ENCODE results near the gene ZNF138.

ZNF138 gene

GRCh38 chr7:64869912-64870562 lies 75.8 kb downstream of the ZNF138 start:
- Histone ChIP-seq H3K9me3 (replicated peaks; ENCODE audit: low read length) (peaks cover 3% of the 10 kb centered on the region), H3K9ac (ENCODE audit: low read depth, low read length) (no peak overlapping the region), H3K27me3 (ENCODE audit: control insufficient read depth, insufficient read depth, low read length) (no peaks in the 10 kb centered on the region), H3K36me3 (ENCODE audit: insufficient read depth, low read length) (no peaks in the 10 kb centered on the region), H3K4me2 (ENCODE audit: low read length) (no peak overlapping the region), H3K4me3 (ENCODE audit: low read length) (no peak overlapping the region), H3K4me1 (ENCODE audit: control insufficient read depth, insufficient read depth, low read length) (no peaks in the 10 kb centered on the region)

GRCh38 chr7:64870656-64871055 lies 76.4 kb downstream of the ZNF138 start:
- Histone ChIP-seq H3K4me1 (ENCODE audit: control insufficient read depth, insufficient read depth, low read length) (no peaks in the 10 kb centered on the region), H3K27me3 (ENCODE audit: control insufficient read depth, insufficient read depth, low read length) (no peaks in the 10 kb centered on the region), H3K4me3 (ENCODE audit: low read length) (no peak overlapping the region), H3K9me3 (replicated peaks; ENCODE audit: low read length) (peaks cover 3% of the 10 kb centered on the region), H3K9ac (ENCODE audit: low read depth, low read length) (no peak overlapping the region), H3K36me3 (ENCODE audit: insufficient read depth, low read length) (no peaks in the 10 kb centered on the region), H3K4me2 (ENCODE audit: low read length) (no peak overlapping the region)

- H3K9me3 ChIP-seq (replicated peaks; ENCODE audit: low read length), result peaks cover 3% of the 10 kb centered on the region
- no peak overlapping the region for H3K4me3 ChIP-seq (ENCODE audit: low read length)
- H3K9ac ChIP-seq (ENCODE audit: low read depth, low read length), result no peak overlapping the region
- no peaks in the 10 kb centered on the region for H3K4me1 ChIP-seq (ENCODE audit: control insufficient read depth, insufficient read depth, low read length)
- H3K27me3 ChIP-seq (ENCODE audit: control insufficient read depth, insufficient read depth, low read length), result no peaks in the 10 kb centered on the region
- H3K4me2 ChIP-seq (ENCODE audit: low read length), result no peak overlapping the region
- no peaks in the 10 kb centered on the region for H3K36me3 ChIP-seq (ENCODE audit: insufficient read depth, low read length)
Measured at GRCh38 chr7:64871761-64872160, 77.5 kb downstream of the ZNF138 start.

- Histone ChIP-seq H3K4me1 (ENCODE audit: control insufficient read depth, insufficient read depth, low read length) (no peaks in the 10 kb centered on the region), H3K4me2 (ENCODE audit: low read length) (no peak overlapping the region), H3K4me3 (ENCODE audit: low read length) (no peak overlapping the region), H3K9me3 (replicated peaks; ENCODE audit: low read length) (peaks cover 3% of the 10 kb centered on the region), H3K36me3 (ENCODE audit: insufficient read depth, low read length) (no peaks in the 10 kb centered on the region), H3K9ac (ENCODE audit: low read depth, low read length) (no peak overlapping the region), H3K27me3 (ENCODE audit: control insufficient read depth, insufficient read depth, low read length) (no peaks in the 10 kb centered on the region)
Measured at GRCh38 chr7:64872351-64873154, 78.3 kb downstream of the ZNF138 start.

- Histone ChIP-seq H3K36me3 (ENCODE audit: insufficient read depth, low read length) (no peaks in the 10 kb centered on the region), H3K4me3 (ENCODE audit: low read length) (no peak overlapping the region), H3K9ac (ENCODE audit: low read depth, low read length) (no peak overlapping the region), H3K9me3 (replicated peaks; ENCODE audit: low read length) (peaks cover 3% of the 10 kb centered on the region), H3K4me2 (ENCODE audit: low read length) (no peak overlapping the region), H3K27me3 (ENCODE audit: control insufficient read depth, insufficient read depth, low read length) (no peaks in the 10 kb centered on the region), H3K4me1 (ENCODE audit: control insufficient read depth, insufficient read depth, low read length) (no peaks in the 10 kb centered on the region)
Measured at GRCh38 chr7:64873155-64873500, 78.9 kb downstream of the ZNF138 start.

GRCh38 chr7:64873517-64873916 lies 79.3 kb downstream of the ZNF138 start:
- Histone ChIP-seq H3K9ac (ENCODE audit: low read depth, low read length) (no peak overlapping the region), H3K4me1 (ENCODE audit: control insufficient read depth, insufficient read depth, low read length) (no peaks in the 10 kb centered on the region), H3K27me3 (ENCODE audit: control insufficient read depth, insufficient read depth, low read length) (no peaks in the 10 kb centered on the region), H3K4me2 (ENCODE audit: low read length) (no peak overlapping the region), H3K9me3 (replicated peaks; ENCODE audit: low read length) (peaks cover 6% of the 10 kb centered on the region), H3K36me3 (ENCODE audit: insufficient read depth, low read length) (no peaks in the 10 kb centered on the region), H3K4me3 (ENCODE audit: low read length) (no peak overlapping the region)

GRCh38 chr7:64874114-64874513 lies 79.9 kb downstream of the ZNF138 start:
- H3K4me2 ChIP-seq (ENCODE audit: low read length), result no peak overlapping the region
- no peak overlapping the region for H3K9ac ChIP-seq (ENCODE audit: low read depth, low read length)
- H3K27me3 ChIP-seq (ENCODE audit: control insufficient read depth, insufficient read depth, low read length), result no peaks in the 10 kb centered on the region
- no peak overlapping the region for H3K4me3 ChIP-seq (ENCODE audit: low read length)
- H3K36me3 ChIP-seq (ENCODE audit: insufficient read depth, low read length), result no peaks in the 10 kb centered on the region
- peaks cover 7% of the 10 kb centered on the region for H3K9me3 ChIP-seq (replicated peaks; ENCODE audit: low read length)
- H3K4me1 ChIP-seq (ENCODE audit: control insufficient read depth, insufficient read depth, low read length), result no peaks in the 10 kb centered on the region

- Histone ChIP-seq H3K27me3 (ENCODE audit: control insufficient read depth, insufficient read depth, low read length) (no peaks in the 10 kb centered on the region), H3K9me3 (replicated peaks; ENCODE audit: low read length) (peaks cover 7% of the 10 kb centered on the region), H3K4me3 (ENCODE audit: low read length) (no peak overlapping the region)
Measured at GRCh38 chr7:64874562-64875250, 80.5 kb downstream of the ZNF138 start.

GRCh38 chr7:64875258-64875657 lies 81.0 kb downstream of the ZNF138 start:
- no peaks in the 10 kb centered on the region for H3K4me1 ChIP-seq (ENCODE audit: control insufficient read depth, insufficient read depth, low read length)
- H3K4me2 ChIP-seq (ENCODE audit: low read length), result no peak overlapping the region
- H3K27me3 ChIP-seq (ENCODE audit: control insufficient read depth, insufficient read depth, low read length), result no peaks in the 10 kb centered on the region
- no peak overlapping the region for H3K9ac ChIP-seq (ENCODE audit: low read depth, low read length)
- H3K36me3 ChIP-seq (ENCODE audit: insufficient read depth, low read length), result no peaks in the 10 kb centered on the region
- peaks cover 7% of the 10 kb centered on the region for H3K9me3 ChIP-seq (replicated peaks; ENCODE audit: low read length)
- no peak overlapping the region for H3K4me3 ChIP-seq (ENCODE audit: low read length)

More at GRCh38 chr7:64874562-64875250, 80.5 kb downstream of the ZNF138 start:
- Histone ChIP-seq H3K36me3 (ENCODE audit: insufficient read depth, low read length) (no peaks in the 10 kb centered on the region), H3K4me2 (ENCODE audit: low read length) (no peak overlapping the region), H3K9ac (ENCODE audit: low read depth, low read length) (no peak overlapping the region), H3K4me1 (ENCODE audit: control insufficient read depth, insufficient read depth, low read length) (no peaks in the 10 kb centered on the region)

GRCh38 chr7:64875658-64876406 lies 81.6 kb downstream of the ZNF138 start:
- Histone ChIP-seq H3K9me3 (replicated peaks; ENCODE audit: low read length) (peaks cover 7% of the 10 kb centered on the region), H3K27me3 (ENCODE audit: control insufficient read depth, insufficient read depth, low read length) (no peaks in the 10 kb centered on the region), H3K4me3 (ENCODE audit: low read length) (no peak overlapping the region)

More at GRCh38 chr7:64875658-64876406, 81.6 kb downstream of the ZNF138 start:
- H3K4me1 ChIP-seq (ENCODE audit: control insufficient read depth, insufficient read depth, low read length), result no peaks in the 10 kb centered on the region
- no peak overlapping the region for H3K4me2 ChIP-seq (ENCODE audit: low read length)
- H3K9ac ChIP-seq (ENCODE audit: low read depth, low read length), result no peak overlapping the region
- H3K36me3 ChIP-seq (ENCODE audit: insufficient read depth, low read length), result no peaks in the 10 kb centered on the region
